Esophagus (tissue), 2 donors: Measurements from ENCODE around the gene TRPM3. TPM values are rescaled to one million over a fixed set of nuclear protein-coding genes. Genes with fewer than 3 reads are reported as not detected.

ENCODE experiments used
- H3K27ac ChIP-seq, 2 donors: one replicate each; pipeline ENCODE4 v1.5.1; 2013; ENCODE audit warnings: low read depth in 2 of 2, mild to moderate bottlenecking in 2 of 2, inconsistent platforms in 1 of 2, low read length in 1 of 2, moderate library complexity in 1 of 2
- H3K27me3 ChIP-seq, 2 donors: one replicate each; pipeline ENCODE4 v1.6.1; 2013; ENCODE audit warnings: low read length in 2 of 2, control low read depth in 1 of 2, mild to moderate bottlenecking in 1 of 2; ENCODE audit not compliant: insufficient read depth in 2 of 2, control insufficient read depth in 1 of 2
- H3K36me3 ChIP-seq, 2 donors: one replicate each; pipeline ENCODE4 v1.6.1; 2013; ENCODE audit warnings: low read length in 1 of 2; ENCODE audit not compliant: control insufficient read depth in 2 of 2, insufficient read depth in 2 of 2
- H3K4me1 ChIP-seq, 2 donors: one replicate each; pipeline ENCODE4 v1.6.1; 2013; ENCODE audit warnings: low read length in 1 of 2; ENCODE audit not compliant: control insufficient read depth in 2 of 2, insufficient read depth in 2 of 2
- H3K4me3 ChIP-seq, 2 donors: one replicate each; pipeline ENCODE4 v1.5.1; 2013; ENCODE audit warnings: low read length in 2 of 2, mild to moderate bottlenecking in 2 of 2, low read depth in 1 of 2, moderate library complexity in 1 of 2
- H3K9me3 ChIP-seq, 2 donors: one replicate each; pipeline ENCODE4 v1.6.1; 2013; ENCODE audit warnings: mild to moderate bottlenecking in 2 of 2, low read depth in 1 of 2, low read length in 1 of 2, moderate library complexity in 1 of 2; ENCODE audit not compliant: control insufficient read depth in 2 of 2, insufficient read depth in 1 of 2
- WGBS, 2 donors: extraction: QIAGEN DNeasy Blood & Tissue Kit; methylation state at CpG; one replicate each; pipeline ENCODE4 v1.1.7; 2013; 5-methylcytosine and 5-hydroxymethylcytosine counted together
- polyA plus RNA-seq, 2 donors: library from polyadenylated mRNA; stranded (reverse); fragments of 200-250 nt; gene quantifications; one replicate each; pipeline ENCODE4 v1.2.3, GENCODE V29; 2013
- donor health status: healthy with polysubstance abuse.
- donor health status: Bipolar disorder and iron deficiency.

Gene TRPM3
- polyA plus RNA-seq, 2 donors: under 0.01 to 0.02 TPM

- Histone ChIP-seq H3K9me3 (no peaks in the 10 kb centered on the region), H3K27ac (no peak overlapping the region), H3K4me3 (no peak overlapping the region), H3K36me3 (no peaks in the 10 kb centered on the region), H3K4me1 (no peaks in the 10 kb centered on the region), H3K27me3 (no peaks in the 10 kb centered on the region)
- 93 to 95% methylated on average over 7 of the region's 7 CpGs for WGBS, 2 donors
Observed at GRCh38 chr9:70616228-70616990, 505.0 kb downstream of the TRPM3 start.

- no peak overlapping the region for H3K4me3 ChIP-seq
- no peak overlapping the region for H3K27ac ChIP-seq
- no peaks in the 10 kb centered on the region for H3K27me3 ChIP-seq
- H3K36me3 ChIP-seq: no peaks in the 10 kb centered on the region
- H3K9me3 ChIP-seq: no peaks in the 10 kb centered on the region
- 69 to 81% methylated on average over 4 of the region's 4 CpGs for WGBS, 2 donors
- no peaks in the 10 kb centered on the region for H3K4me1 ChIP-seq
Observed at GRCh38 chr9:70615464-70616138, 505.8 kb downstream of the TRPM3 start.

GRCh38 chr9:70614786-70615463 is 506.5 kb downstream of the TRPM3 start:
- H3K27me3 ChIP-seq: no peaks in the 10 kb centered on the region
- no peaks in the 10 kb centered on the region for H3K4me1 ChIP-seq
- no peaks in the 10 kb centered on the region for H3K36me3 ChIP-seq
- no peak overlapping the region for H3K4me3 ChIP-seq
- 55 to 70% methylated on average over 4 of the region's 4 CpGs for WGBS, 2 donors
- no peaks in the 10 kb centered on the region for H3K9me3 ChIP-seq
- H3K27ac ChIP-seq: no peak overlapping the region

- Histone ChIP-seq H3K27me3 (no peaks in the 10 kb centered on the region), H3K4me1 (no peaks in the 10 kb centered on the region), H3K4me3 (no peak overlapping the region), H3K36me3 (no peaks in the 10 kb centered on the region), H3K9me3 (no peaks in the 10 kb centered on the region), H3K27ac (no peak overlapping the region)
- 53 to 64% methylated on average over 4 of the region's 4 CpGs for WGBS, 2 donors
Observed at GRCh38 chr9:70613024-70613768, 508.2 kb downstream of the TRPM3 start.

- H3K36me3 ChIP-seq: no peaks in the 10 kb centered on the region
- no peaks in the 10 kb centered on the region for H3K9me3 ChIP-seq
- no peaks in the 10 kb centered on the region for H3K4me1 ChIP-seq
- no peak overlapping the region for H3K27ac ChIP-seq
- WGBS, 2 donors: 89 to 91% methylated on average over 5 of the region's 5 CpGs
- no peaks in the 10 kb centered on the region for H3K27me3 ChIP-seq
- H3K4me3 ChIP-seq: no peak overlapping the region
Observed at GRCh38 chr9:70610287-70610644, 511.2 kb downstream of the TRPM3 start.

- no peak overlapping the region for H3K4me3 ChIP-seq
- H3K27ac ChIP-seq: peak overlapping the region in 1 of 2 donors; percentile 21
- H3K27me3 ChIP-seq: no peaks in the 10 kb centered on the region
- H3K9me3 ChIP-seq: no peaks in the 10 kb centered on the region
- no peaks in the 10 kb centered on the region for H3K36me3 ChIP-seq
- 47 to 50% methylated on average over 6 of the region's 6 CpGs for WGBS, 2 donors
- no peaks in the 10 kb centered on the region for H3K4me1 ChIP-seq
Observed at GRCh38 chr9:70609542-70610286, 511.7 kb downstream of the TRPM3 start.

GRCh38 chr9:70609011-70609410 is 512.4 kb downstream of the TRPM3 start:
- Histone ChIP-seq H3K27ac (no peak overlapping the region), H3K36me3 (no peaks in the 10 kb centered on the region), H3K27me3 (no peaks in the 10 kb centered on the region), H3K4me3 (no peak overlapping the region), H3K4me1 (no peaks in the 10 kb centered on the region), H3K9me3 (no peaks in the 10 kb centered on the region)
- 84 to 86% methylated on average over 2 of the region's 2 CpGs for WGBS, 2 donors

GRCh38 chr9:70607926-70608325 is 513.5 kb downstream of the TRPM3 start:
- no peaks in the 10 kb centered on the region for H3K4me1 ChIP-seq
- H3K27ac ChIP-seq: no peak overlapping the region
- H3K4me3 ChIP-seq: no peak overlapping the region
- 65% methylated on average over 9 of the region's 9 CpGs for WGBS, 2 donors
- H3K9me3 ChIP-seq: no peaks in the 10 kb centered on the region
- no peaks in the 10 kb centered on the region for H3K36me3 ChIP-seq
- H3K27me3 ChIP-seq: no peaks in the 10 kb centered on the region

- Histone ChIP-seq H3K4me3 (no peak overlapping the region), H3K4me1 (no peaks in the 10 kb centered on the region), H3K36me3 (no peaks in the 10 kb centered on the region), H3K27ac (no peak overlapping the region), H3K27me3 (no peaks in the 10 kb centered on the region), H3K9me3 (no peaks in the 10 kb centered on the region)
- WGBS, 2 donors: 85 to 88% methylated on average over 5 of the region's 5 CpGs
Observed at GRCh38 chr9:70607329-70607728, 514.1 kb downstream of the TRPM3 start.
